WERI-Rb-1 (cell line): ENCODE data around the gene UMODL1.

ENCODE experiments used
- DNase-seq: peaks from one replicate; pipeline ENCODE4 v3.0.0-alpha.2; 2020
- H3K27ac ChIP-seq: fragments of 250-450 bp; sonication (Bioruptor Pico); 2 replicates; pipeline ENCODE4 v1.5.1; 2020; ENCODE audit warnings: mild to moderate bottlenecking, moderate library complexity
- H3K27me3 ChIP-seq: fragments of 250-450 bp; sonication (Bioruptor Pico); 2 replicates; pipeline ENCODE4 v1.5.1; 2021; ENCODE audit warnings: mild to moderate bottlenecking, low read depth, moderate library complexity; ENCODE audit not compliant: insufficient read depth, severe bottlenecking
- H3K36me3 ChIP-seq: fragments of 250-450 bp; sonication (Bioruptor Pico); 2 replicates; pipeline ENCODE4 v1.5.1; 2020; ENCODE audit warnings: mild to moderate bottlenecking, moderate library complexity
- H3K4me3 ChIP-seq: 2 replicates; pipeline ENCODE4 v1.5.1; 2011; ENCODE audit warnings: low read depth, mild to moderate bottlenecking, control low read depth, low read length
- H3K9me3 ChIP-seq: fragments of 250-450 bp; sonication (Bioruptor Pico); 2 replicates; pipeline ENCODE4 v1.5.1; 2021; ENCODE audit warnings: mild to moderate bottlenecking, moderate library complexity; ENCODE audit not compliant: severe bottlenecking
- TF ChIP-seq, protein P1 (sequence below): IDR thresholded peaks from 2 replicates; pipeline ENCODE4 v1.5.1; 2011; ENCODE audit warnings: low read depth, mild to moderate bottlenecking, control low read depth, inconsistent platforms, low read length

UMODL1 gene

DNA sequence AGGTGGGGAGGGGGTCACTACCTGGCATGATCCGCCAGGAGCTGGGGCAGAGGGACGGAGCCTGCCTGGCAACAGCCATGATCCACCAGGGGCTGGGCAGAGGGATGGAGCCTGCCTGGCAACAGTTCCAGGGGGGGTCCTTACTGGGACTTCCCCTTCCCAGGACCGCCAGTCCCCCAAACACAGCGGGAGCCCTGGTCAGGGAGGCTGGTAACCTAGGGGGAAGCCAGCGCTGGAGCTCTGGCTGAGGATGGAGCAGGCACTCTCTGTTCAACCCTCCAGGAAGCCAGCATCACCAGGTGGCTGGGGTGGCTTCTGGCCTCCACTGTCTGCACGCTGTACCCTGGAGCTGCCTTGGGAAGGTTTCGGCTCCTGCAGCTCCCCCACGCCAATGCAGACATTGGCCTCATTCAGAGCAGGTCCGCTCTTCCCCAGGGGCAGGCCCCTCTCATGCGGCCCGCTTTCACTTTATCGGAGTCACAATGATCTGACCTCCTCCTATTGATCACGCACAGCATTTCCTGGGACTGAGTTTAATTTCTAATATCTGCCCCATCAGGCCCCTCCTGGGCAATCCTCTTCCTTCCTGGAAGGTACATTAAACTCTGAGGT lies 79.5 kb downstream of the UMODL1 start:
- Histone ChIP-seq H3K4me3 (no peak overlapping the region), H3K27me3 (no peaks in the 10 kb centered on the region), H3K9me3 (no peaks in the 10 kb centered on the region), H3K27ac (no peak overlapping the region), H3K36me3 (no peaks in the 10 kb centered on the region)
- no peak for DNase-seq
- TF ChIP-seq, protein P1, sequence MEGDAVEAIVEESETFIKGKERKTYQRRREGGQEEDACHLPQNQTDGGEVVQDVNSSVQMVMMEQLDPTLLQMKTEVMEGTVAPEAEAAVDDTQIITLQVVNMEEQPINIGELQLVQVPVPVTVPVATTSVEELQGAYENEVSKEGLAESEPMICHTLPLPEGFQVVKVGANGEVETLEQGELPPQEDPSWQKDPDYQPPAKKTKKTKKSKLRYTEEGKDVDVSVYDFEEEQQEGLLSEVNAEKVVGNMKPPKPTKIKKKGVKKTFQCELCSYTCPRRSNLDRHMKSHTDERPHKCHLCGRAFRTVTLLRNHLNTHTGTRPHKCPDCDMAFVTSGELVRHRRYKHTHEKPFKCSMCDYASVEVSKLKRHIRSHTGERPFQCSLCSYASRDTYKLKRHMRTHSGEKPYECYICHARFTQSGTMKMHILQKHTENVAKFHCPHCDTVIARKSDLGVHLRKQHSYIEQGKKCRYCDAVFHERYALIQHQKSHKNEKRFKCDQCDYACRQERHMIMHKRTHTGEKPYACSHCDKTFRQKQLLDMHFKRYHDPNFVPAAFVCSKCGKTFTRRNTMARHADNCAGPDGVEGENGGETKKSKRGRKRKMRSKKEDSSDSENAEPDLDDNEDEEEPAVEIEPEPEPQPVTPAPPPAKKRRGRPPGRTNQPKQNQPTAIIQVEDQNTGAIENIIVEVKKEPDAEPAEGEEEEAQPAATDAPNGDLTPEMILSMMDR = no peak

- no peak for DNase-seq
- Histone ChIP-seq H3K27ac (no peak overlapping the region), H3K9me3 (no peaks in the 10 kb centered on the region), H3K4me3 (no peak overlapping the region), H3K27me3 (no peaks in the 10 kb centered on the region), H3K36me3 (no peaks in the 10 kb centered on the region)
- TF ChIP-seq, protein P1 = no peak
Observed at GRCh38 chr21:42151148-42151947, 80.2 kb downstream of the UMODL1 start.

DNA sequence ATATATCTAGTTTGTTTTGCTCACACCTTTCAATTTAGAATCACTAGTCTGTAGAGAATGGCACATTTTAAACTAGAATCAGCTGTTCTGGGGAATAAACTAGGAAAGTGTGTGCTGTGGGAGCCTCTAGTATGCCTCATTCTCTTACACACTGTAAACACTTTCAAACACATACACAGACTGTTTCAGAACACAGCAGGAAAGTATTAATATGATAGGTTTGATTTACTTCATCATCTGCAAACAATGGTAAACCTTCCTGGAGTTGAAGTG lies 80.8 kb downstream of the UMODL1 start:
- no peak overlapping the region for H3K4me3 ChIP-seq
- H3K27ac ChIP-seq = no peak overlapping the region
- TF ChIP-seq, protein P1 = no peak
- DNase-seq = no peak
- no peaks in the 10 kb centered on the region for H3K9me3 ChIP-seq
- H3K36me3 ChIP-seq = no peaks in the 10 kb centered on the region
- no peaks in the 10 kb centered on the region for H3K27me3 ChIP-seq

DNA sequence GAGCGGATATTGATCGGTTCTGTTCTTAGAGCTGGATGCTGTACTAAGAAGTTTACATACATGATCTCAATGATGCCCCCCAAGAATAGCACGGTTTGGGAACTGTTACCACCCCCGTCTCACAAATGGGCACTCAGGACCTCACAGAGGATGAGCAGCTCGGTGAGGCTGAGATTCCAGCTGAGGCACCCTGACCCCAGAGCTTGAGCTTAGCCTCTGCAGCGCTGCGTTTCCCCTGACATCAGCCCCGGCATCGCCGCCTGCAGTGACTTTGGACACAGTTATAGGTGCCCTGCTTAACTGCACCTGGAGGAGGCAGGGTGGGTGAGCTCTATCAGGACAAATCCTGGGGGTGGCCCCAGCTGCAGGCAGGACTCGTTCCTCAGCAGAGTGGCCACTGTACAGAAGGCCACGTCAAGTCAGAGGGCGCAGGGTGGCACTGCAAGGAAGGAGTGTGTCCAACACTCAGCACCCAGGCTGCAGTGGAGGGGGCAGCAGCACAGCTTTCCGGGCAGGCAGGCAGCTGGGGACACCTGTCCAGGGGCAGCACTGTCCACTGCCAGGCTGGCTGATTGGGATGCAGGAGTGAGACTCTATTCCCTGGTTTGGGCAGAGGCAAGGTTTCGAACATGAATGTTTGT lies 82.0 kb downstream of the UMODL1 start:
- Histone ChIP-seq H3K9me3 (no peaks in the 10 kb centered on the region), H3K27me3 (no peaks in the 10 kb centered on the region), H3K36me3 (no peaks in the 10 kb centered on the region), H3K4me3 (no peak overlapping the region), H3K27ac (no peak overlapping the region)
- TF ChIP-seq, protein P1 = no peak
- no peak for DNase-seq

GRCh38 chr21:42153746-42154145 lies 82.6 kb downstream of the UMODL1 start:
- no peak overlapping the region for H3K4me3 ChIP-seq
- TF ChIP-seq, protein P1 = no peak
- H3K36me3 ChIP-seq = no peaks in the 10 kb centered on the region
- H3K27me3 ChIP-seq = no peaks in the 10 kb centered on the region
- H3K9me3 ChIP-seq = no peaks in the 10 kb centered on the region
- H3K27ac ChIP-seq = no peak overlapping the region
- no peak for DNase-seq
